Measurements from ENCODE around the gene LRRN4.

The LRRN4 gene

DNA sequence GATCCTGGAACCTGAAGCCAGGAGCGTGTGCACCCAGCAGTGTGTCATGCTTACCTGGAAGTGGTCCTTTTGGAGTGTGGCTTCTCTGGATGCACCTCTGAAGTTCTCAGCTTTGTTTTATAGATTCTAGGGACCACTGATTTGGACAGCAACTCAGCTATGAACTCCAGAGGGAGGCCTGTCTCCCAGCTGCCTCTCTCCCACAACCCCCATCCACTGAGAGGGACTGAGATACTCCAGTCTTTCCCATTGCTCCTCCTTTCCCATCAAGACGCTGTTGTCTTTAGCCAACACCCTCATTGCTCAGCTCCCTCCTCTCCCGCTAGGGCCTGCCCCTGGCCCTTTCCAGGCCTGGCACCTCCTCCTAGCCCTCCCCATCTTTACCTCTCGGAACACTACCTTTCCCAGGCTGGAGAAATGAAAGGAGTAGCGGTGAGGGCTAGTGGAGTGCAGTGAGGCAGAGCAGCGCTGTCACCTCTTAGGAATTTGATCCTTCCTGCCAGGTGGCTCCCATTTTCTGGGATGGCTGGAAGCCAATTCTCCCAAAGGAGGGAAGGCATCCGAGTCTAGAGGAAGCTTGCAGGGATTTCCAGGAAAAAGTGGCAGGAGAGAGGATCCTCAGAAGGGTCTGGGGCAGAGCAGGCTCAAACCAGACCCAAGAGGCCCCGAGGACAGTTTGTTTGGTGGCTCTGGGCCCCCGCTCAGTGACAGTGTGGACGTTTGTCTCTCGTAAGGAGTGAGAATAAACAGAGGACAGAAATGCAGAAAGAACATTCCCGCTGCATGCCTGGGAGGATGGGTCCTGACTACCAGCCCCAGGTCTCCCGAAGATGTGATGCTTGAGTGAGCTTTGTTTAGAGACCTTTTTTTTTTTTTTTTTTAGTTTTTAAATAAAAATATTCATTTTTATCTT, at the start of gene LRRN4:
Gene LRRN4 (minus strand): TSS at position 285 of the 913 bp plus-strand sequence. CDS start 1,261 bp downstream, outside the sequence.
- DNase-seq (ENCODE audit: low read depth), result no peak

DNA sequence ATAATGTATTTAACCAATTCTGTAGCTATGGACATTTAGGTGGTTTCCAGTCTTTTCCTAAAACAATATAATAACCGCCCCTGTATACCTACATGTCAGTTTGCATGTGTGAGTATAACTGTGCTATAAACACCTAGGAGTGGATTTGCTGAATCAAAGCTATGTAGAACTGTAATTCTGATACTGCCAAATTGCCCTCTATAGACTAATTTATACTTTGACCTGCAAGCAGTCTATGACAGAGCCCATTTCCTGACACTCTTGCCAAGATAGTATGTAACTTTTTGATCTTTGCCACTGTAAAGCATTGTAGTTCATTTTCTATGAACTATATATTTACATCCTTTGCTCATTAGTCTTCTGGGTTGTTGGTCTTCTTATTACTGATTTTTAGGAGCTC, 49.4 kb upstream of the LRRN4 start:
- no peak for DNase-seq (ENCODE audit: low read depth)

DNA sequence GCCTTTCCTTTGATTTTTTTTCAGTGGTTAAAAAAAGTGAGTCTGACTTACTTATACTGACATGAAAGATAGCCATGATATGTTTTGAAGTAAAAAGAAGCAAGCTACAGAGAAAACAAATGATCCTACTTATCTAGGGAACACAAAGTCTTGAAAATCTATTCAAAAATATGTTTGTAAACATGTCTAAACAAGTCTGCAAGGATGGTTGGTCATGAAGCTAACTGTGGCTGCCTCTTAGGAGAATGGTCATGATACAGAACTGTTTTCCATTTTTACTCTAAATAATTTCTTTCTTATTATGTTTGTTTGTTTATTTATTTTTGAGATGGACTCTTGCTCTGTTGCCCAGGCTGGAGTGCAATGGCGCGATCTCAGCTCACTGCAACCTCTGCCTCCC, 47.5 kb upstream of the LRRN4 start:
- no peak for DNase-seq (ENCODE audit: low read depth)

DNA sequence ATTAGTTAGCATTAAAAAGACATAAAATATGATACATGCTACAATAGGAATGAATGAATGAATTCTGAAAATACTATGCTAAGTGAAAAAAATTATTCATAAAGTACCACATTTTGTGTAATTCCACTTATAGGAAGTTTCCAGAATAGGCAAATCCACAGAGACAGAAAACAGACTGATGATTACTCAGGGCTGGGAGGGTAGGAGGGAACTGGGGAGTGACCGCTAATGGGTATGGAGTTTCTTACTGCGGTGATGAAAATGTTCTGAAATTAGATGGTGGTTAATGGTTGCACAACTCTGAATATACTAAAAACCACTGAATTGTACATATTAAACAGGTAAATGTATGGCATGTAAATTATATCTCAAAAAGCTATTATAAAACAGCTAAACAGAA, 46.4 kb upstream of the LRRN4 start:
- DNase-seq (ENCODE audit: low read depth), result no peak

DNA sequence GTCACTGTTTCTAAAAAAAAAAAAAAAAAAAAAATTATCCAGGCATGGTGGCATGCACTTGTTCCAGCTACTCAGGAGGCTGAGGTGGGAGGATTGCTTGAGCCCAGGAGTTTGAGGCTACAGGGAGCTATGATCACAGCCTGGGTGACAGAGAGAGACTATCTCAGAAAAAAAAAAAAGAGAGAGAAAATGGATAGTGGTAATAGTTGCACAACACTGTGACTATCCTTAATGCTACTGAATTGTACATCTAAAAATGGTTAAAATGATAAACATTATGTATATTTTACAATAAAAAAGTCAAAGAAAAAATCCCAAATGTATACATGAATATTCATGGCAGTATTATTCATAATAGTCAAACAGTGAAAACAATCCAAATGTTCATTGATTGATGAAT, 46.0 kb upstream of the LRRN4 start:
- DNase-seq (ENCODE audit: low read depth), result no peak

DNA sequence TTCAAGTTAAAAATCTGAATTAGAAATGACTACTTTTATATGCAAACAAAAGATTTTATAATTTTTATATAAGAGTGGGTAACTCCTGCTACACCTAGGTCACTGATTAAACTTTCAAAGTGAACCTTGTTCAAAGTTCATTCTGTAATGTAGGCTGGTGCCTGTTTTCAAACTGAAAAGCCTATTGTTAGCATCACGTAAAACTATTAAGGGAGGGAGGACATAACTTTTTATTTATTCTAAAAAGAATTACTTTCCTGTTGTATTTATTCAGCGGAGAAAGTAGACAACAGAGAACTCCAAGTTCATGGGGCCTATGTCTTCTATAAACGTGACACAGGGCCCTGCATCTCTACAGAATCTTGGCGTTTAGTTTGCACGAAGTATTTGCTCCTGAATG, 41.5 kb upstream of the LRRN4 start:
- no peak for DNase-seq (ENCODE audit: low read depth)

DNA sequence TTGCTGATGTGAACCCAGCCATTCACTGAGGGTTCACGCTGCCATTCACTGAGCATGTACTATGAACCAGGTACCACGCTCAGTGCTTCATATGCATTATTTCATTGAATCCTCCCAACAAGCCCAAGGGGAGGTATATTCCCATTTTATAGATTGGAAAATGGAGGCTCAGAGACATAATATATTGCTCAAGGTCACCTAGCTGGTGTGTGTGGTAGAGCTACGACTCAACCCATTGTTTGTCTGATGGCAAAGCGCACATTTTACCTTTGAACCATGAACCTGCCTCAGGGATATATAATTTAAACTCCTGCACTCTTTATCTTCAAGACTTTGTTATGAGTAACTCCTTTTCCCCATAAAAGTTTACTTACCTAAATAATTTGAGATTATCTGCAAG, 40.7 kb upstream of the LRRN4 start:
- DNase-seq (ENCODE audit: low read depth), result no peak

DNA sequence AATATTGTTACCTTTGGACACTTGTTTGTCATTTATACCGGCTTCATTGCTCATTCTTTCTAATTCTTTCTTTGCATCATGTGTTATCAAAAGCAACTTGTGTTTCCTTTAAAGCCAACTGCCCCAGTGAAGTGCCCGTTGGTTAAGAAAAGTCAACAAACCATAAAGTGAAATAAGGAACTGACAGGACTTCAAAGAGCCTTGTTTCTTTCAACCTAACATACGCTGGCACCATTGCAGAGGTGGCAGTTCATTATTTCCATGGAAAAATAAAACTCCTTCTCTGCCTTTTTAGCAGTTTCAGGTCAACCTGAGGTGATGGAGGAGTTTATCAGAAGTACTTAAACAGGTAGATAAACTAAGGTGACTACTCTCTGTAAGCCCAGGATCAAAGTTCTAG, 40.2 kb upstream of the LRRN4 start:
- no peak for DNase-seq (ENCODE audit: low read depth)

DNA sequence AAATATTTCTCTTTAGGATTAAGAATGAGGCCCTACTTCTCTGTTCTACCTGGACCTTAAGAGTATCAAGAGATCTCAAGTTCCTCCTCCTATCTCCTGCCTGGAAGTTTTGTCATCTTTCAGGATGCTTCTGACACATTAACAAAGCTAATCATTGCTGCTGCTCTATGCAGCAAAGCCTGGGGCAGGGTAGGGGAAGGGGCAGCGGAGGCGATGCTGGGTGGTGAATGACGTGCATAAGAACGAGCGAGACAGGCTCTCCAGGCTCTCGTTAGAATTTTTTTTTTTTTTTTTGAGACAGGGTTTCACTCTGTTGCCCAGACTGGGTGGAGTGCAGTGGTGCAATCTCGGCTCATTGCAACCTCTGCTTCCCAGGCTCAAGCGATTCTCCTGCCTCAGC, 37.8 kb upstream of the LRRN4 start:
- no peak for DNase-seq (ENCODE audit: low read depth)

DNA sequence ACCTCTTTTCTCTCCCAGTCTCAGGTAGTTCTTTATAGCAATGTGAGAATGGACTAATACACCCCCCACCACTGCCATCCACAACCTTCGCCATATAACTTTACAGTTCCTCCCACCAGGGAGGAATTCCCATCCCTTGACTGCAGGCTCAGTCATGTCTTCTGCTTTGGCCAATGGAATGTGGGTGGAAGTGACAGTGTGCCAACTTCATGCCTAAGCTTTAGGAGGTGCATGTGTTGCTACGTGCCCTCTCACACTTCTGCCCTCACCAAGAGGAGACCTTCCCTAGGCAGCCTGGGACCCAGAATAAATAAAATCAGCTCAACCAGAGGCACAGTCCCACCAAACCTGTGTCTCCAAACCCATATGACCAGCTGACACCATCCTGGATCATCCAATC, 33.0 kb upstream of the LRRN4 start:
- no peak for DNase-seq (ENCODE audit: low read depth)

DNA sequence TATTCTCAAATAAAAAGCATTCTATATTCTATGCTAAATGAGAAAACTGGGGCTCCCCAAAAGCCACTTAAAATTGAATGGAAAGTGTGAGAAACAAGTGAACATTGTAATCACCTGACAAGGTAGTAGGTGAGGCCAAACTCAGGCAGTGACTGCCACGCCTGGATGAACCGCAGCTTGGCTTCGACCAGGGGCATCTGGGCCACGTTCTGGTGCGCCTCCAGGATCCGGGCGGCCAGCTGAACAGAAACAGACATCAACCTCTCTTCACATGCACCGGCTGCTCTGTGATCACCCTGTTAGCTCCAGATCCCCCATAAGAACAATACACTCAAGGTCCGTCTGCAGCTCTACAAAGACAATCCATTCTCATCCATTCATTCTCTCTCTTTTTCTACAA, 30.1 kb upstream of the LRRN4 start:
- no peak for DNase-seq (ENCODE audit: low read depth)

DNA sequence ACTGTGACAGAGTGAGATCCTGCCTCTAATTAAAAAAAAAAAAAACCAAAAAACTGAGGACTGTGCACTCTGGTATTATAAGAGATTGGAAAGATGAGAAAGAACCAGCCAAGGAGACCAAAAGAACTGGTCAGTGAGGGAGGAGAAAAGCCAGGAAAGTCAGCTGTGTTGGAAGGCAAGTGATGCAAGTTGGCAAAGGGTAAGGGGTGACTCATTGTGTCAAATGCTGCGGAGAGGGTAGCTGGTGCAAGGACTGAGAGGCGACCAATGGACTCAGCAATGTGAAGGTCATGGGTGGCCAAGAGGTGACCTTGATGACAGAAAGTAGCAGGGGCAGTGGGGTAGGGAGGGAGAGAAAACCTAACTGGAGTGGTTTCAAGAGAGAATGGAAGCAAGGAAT, 27.4 kb upstream of the LRRN4 start:
- DNase-seq (ENCODE audit: low read depth), result peak; percentile 6

DNA sequence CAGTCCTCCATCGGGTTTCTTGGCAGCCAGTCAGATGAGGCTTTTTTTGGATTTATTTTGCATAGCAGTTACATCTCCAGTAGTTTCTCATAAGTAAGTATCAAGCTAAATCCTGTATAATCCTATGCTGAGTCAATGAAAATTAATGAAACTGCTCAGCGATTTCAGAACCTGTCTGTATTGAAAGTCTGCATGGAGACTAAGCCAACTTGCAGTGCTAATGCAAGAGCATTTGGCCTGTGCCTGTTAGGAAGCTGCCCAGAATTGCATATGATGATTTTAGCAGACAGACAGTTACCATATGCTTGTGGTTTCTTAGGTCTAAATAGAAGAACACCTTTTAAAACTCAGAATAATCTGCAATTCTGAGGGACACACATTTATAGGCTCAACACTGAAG, 25.2 kb upstream of the LRRN4 start:
- no peak for DNase-seq (ENCODE audit: low read depth)

DNA sequence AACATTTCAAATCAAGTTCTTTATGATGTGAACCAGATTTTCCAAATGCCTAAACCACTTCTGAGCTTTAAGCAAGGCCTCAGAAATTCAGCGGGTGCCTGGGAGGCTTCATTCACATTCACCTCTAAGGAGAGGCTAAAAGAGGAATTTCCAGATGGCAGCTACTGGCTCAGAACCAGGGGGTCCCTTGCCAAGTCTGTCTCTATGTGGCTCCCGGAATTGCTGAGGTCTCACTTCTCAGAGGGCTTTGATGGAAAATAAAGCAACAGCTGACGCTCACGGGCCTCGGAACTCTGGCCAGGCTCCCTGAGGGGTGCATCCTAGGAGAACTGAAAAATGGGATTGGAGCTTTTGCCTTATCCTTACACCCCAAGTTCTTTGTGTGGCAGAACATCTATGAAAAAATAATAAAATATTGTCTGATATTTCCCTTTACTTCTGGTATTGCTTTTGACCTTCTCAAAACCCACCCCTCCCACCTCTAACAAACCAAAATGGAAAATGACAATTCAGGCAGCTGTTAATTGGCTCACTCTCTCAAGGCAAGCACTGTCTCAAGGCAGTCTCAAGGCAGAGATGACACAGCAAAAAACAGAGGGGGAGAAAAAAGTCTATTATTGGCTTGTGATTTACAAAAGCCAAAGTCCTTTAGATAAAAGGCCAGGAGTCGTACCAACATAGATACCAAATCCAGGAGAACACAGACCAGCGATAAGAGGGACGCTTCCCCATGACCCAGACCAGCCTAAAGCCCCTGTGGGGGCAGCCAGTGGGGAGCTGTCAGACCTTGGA, 21.8 kb upstream of the LRRN4 start:
- no peak for DNase-seq (ENCODE audit: low read depth)

DNA sequence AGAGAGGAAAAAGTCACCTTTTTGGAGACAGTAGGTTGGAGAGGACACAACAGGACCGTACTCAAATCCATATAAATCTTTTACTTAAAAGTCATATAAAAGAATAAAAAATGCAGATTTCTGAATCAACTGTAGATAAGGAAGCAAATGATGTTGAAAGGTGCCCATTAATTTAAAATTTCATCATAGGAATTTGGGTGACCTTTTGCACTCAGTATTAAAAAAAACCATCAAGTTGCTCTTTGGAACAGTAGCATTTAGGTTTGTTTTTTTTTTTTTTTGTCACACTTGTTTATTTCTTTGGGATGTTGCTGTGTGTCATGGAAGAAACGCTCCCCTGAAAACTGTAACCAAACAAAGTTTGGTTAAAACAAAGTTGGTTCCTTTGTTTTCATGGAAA, 20.9 kb upstream of the LRRN4 start:
- DNase-seq (ENCODE audit: low read depth), result no peak

DNA sequence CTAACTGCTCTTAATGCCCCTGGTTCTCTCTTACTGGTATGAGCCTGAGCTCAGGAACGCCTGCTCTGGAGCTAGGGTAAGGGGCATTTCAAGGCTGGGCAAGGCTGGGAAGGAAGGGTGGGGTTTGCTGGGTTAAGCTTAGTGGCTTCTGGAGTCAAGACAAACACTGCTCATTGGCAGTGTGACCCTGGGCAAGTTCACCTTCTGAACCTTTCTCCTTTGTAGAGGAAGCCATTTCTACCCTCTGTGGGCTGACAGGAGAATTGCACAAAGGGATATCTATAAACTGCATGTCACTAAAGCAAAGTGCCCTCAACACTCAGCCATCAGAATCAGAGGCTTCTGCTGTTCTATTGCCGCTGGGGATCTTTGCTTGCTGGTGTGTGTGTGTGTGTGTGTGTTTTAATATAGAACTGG, 20.3 kb upstream of the LRRN4 start:
- no peak for DNase-seq (ENCODE audit: low read depth)

DNA sequence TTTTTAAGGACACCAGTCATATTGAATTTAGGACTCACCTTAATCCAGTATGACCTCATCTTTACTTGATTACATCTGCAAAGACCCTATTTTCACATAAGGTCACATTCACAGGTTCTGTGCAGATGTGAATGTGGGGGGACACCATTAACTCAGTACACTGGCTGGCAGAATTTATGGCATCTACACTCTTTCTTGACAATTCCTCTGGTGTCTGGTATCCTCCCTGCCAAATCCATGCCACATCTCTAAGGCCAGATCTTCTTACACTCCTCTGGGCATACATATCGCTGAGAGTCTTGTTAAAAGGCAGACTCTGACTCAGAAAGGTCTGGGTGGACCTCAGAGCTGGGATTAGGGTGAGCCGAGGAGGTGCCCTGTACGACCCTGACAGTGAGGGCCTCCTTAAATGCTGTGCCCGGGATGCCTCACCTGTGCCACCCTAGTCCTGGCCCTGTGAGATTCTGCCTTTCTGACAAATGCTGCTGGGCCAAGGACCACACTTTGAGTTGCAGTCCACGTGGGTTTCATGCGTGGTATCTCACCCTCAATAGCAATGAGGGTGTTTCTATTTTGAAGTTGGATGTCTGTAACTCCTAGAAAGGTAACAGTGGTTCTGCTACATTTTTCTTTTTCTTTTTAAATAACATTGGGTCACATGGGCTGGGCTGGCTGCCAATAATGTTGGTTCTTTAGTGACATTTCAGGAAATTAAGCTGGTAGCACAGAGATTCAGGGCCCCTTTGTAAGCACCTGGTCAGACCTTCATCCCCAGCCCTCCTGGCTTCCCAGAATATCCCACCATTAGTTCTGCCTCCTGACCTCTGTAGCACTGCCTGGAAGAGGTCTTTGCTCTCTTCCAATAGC, 17.2 kb upstream of the LRRN4 start:
- DNase-seq (ENCODE audit: low read depth), result no peak

DNA sequence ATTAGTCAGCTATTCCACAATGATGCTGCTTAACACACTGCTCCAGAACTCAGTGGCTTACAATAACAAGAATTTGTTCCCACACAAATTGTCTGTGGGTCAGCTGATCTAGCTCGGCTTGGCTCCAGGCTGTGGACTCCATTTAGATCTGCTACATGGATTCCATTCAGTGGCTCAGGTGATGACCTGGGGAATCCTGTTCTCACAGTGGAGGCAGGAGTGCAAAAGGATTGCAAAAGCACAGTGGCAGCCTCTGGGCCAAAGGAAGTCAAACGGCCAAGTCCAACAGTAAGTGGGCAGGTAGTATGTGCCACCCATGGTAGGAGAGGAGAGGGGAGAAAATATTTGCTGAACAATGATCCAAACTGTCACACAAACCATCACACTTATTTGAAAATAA, 15.8 kb upstream of the LRRN4 start:
- DNase-seq (ENCODE audit: low read depth), result no peak

DNA sequence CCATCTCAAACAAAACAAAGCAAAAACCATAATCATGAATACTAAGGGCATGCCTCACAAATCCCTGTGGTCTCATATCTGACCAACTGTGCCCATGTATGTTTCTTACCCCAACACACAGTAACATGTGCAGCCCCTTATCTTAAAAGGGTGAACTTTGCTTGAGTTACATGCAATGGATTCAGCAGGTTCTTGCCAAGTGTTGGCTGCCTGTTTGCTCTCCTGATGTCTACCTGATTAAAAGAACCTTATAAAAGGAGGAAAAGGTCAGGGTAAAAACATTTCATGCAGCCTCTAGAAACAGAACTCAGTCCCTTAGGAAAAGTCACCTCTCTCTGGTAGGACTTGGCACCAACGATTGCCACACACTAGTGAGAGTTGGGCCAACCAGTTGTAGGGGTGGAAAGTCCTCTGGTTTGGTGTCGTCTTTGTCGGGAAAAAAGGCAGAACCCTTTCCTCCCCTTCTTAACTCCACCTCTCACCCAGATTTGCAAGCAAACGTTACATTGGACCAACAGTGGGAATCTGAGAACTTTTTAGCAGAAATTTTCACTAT, 14.0 kb upstream of the LRRN4 start:
- no peak for DNase-seq (ENCODE audit: low read depth)

DNA sequence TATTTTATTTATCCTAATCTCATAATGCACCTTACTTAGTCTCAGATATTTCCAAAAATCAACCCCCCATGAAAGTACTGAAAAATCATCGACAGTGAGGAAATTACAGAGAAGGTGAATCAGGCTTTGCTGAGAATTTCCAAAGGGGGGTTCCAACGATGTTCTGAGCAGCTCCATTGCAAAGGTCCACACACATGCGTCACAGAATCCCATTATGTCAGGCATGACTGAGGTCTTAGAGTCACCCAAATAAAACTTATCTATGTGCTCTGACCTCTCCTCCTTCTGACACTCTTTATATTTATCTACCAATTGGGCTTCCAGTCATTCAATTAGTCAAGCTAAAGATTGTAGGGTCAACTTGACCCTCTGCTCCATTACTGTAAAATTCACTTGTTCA, 12.7 kb upstream of the LRRN4 start:
- no peak for DNase-seq (ENCODE audit: low read depth)

DNA sequence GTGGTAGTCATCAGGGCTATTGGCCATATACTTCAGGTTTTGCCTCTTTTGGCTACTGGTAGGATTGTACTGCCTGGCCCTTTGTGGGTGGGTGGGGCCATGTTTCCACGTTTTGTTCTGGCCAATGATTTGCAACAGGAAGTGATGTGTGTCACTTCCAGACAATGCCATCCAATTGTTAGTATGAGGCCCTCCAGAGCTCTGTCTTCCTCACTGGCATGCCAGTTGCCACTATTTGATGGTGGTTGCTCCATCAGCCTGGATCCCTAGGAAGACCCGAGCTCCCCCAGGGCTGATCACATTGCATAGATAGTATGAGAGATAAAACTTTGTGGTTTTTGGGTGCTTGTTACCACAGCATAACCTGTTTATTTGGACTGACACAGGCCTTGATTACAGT, 7.7 kb upstream of the LRRN4 start:
- no peak for DNase-seq (ENCODE audit: low read depth)

DNA sequence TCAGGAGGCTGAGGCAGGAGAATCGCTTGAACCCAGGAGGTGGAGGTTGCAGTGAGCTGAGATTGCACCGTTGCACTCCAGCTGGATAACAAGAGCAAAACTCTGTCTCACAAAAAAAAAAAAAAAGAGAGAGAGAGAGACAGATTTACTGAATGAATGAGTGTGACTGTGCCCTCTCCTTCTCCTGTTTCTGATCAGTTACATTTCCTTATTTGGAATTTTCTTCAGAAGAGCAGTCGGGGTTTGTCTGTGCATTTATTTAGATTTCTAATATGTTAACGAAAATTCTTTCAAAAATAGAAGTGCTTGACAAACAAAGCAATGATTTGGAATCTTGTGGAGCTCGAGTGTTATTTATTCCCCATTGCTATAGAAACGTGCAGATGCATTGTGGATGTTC, 6.4 kb upstream of the LRRN4 start:
- no peak for DNase-seq (ENCODE audit: low read depth)

All from non-pigmented ciliary epithelial cell (primary cell).